ENCODE results near the gene EFNA5.
A peak's percentile ranks its signal among the peaks of the same experiment; 100 is the strongest.

DNA sequence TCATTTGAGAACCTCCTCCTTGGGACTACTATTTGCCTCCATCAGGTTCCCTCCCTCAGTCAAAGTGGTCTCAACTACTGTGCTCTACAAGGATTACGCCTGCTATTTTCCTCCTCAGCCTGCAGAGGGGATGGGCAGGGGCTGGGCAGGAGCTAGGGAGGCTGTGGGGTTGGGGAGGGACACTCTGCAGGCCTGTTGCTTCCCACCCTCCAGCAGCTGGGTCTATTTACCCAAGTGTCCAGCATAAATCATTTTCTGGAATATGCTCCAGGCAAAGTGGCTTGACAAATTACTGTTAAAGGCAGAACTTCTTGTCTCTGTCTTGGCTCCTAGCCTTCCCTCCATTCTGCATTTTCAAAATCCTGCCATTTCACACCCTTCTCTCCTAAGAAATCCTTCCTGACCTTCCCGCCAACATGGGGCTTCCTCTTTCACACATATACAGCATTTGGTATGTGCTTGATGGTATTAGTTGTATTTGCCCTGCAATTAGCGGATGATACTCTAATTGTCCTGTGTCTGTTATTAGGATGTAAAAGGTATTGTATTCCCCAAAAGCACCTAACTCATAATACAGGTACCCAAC lies 106.7 kb downstream of the EFNA5 start:
- TF ChIP-seq, protein P1, sequence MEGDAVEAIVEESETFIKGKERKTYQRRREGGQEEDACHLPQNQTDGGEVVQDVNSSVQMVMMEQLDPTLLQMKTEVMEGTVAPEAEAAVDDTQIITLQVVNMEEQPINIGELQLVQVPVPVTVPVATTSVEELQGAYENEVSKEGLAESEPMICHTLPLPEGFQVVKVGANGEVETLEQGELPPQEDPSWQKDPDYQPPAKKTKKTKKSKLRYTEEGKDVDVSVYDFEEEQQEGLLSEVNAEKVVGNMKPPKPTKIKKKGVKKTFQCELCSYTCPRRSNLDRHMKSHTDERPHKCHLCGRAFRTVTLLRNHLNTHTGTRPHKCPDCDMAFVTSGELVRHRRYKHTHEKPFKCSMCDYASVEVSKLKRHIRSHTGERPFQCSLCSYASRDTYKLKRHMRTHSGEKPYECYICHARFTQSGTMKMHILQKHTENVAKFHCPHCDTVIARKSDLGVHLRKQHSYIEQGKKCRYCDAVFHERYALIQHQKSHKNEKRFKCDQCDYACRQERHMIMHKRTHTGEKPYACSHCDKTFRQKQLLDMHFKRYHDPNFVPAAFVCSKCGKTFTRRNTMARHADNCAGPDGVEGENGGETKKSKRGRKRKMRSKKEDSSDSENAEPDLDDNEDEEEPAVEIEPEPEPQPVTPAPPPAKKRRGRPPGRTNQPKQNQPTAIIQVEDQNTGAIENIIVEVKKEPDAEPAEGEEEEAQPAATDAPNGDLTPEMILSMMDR (conservative IDR thresholded peaks at IDR 0.05; ENCODE audit: low read depth in 2 of 2): peak in 1 of 2 experiments; percentile 13; a peak in 2 of 4 replicates
- TF ChIP-seq EZH2 (IDR thresholded peaks at IDR 0.05; ENCODE audit: low read depth, unreplicated experiment) (no peak), CREB1 (CRISPR knock-in tag; IDR thresholded peaks at IDR 0.05; ENCODE audit: low read depth) (no peak), POLR2AphosphoS5 (IDR thresholded peaks at IDR 0.05; ENCODE audit: low read depth) (no peak), EZH2phosphoT487 (IDR thresholded peaks at IDR 0.05; ENCODE audit: unreplicated experiment) (no peak), JUNB (IDR thresholded peaks at IDR 0.05; ENCODE audit: unreplicated experiment) (no peak)
- TF ChIP-seq, protein P2, sequence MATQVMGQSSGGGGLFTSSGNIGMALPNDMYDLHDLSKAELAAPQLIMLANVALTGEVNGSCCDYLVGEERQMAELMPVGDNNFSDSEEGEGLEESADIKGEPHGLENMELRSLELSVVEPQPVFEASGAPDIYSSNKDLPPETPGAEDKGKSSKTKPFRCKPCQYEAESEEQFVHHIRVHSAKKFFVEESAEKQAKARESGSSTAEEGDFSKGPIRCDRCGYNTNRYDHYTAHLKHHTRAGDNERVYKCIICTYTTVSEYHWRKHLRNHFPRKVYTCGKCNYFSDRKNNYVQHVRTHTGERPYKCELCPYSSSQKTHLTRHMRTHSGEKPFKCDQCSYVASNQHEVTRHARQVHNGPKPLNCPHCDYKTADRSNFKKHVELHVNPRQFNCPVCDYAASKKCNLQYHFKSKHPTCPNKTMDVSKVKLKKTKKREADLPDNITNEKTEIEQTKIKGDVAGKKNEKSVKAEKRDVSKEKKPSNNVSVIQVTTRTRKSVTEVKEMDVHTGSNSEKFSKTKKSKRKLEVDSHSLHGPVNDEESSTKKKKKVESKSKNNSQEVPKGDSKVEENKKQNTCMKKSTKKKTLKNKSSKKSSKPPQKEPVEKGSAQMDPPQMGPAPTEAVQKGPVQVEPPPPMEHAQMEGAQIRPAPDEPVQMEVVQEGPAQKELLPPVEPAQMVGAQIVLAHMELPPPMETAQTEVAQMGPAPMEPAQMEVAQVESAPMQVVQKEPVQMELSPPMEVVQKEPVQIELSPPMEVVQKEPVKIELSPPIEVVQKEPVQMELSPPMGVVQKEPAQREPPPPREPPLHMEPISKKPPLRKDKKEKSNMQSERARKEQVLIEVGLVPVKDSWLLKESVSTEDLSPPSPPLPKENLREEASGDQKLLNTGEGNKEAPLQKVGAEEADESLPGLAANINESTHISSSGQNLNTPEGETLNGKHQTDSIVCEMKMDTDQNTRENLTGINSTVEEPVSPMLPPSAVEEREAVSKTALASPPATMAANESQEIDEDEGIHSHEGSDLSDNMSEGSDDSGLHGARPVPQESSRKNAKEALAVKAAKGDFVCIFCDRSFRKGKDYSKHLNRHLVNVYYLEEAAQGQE (IDR thresholded peaks at IDR 0.05; ENCODE audit: unreplicated experiment): no peak
- TF ChIP-seq, protein P3, sequence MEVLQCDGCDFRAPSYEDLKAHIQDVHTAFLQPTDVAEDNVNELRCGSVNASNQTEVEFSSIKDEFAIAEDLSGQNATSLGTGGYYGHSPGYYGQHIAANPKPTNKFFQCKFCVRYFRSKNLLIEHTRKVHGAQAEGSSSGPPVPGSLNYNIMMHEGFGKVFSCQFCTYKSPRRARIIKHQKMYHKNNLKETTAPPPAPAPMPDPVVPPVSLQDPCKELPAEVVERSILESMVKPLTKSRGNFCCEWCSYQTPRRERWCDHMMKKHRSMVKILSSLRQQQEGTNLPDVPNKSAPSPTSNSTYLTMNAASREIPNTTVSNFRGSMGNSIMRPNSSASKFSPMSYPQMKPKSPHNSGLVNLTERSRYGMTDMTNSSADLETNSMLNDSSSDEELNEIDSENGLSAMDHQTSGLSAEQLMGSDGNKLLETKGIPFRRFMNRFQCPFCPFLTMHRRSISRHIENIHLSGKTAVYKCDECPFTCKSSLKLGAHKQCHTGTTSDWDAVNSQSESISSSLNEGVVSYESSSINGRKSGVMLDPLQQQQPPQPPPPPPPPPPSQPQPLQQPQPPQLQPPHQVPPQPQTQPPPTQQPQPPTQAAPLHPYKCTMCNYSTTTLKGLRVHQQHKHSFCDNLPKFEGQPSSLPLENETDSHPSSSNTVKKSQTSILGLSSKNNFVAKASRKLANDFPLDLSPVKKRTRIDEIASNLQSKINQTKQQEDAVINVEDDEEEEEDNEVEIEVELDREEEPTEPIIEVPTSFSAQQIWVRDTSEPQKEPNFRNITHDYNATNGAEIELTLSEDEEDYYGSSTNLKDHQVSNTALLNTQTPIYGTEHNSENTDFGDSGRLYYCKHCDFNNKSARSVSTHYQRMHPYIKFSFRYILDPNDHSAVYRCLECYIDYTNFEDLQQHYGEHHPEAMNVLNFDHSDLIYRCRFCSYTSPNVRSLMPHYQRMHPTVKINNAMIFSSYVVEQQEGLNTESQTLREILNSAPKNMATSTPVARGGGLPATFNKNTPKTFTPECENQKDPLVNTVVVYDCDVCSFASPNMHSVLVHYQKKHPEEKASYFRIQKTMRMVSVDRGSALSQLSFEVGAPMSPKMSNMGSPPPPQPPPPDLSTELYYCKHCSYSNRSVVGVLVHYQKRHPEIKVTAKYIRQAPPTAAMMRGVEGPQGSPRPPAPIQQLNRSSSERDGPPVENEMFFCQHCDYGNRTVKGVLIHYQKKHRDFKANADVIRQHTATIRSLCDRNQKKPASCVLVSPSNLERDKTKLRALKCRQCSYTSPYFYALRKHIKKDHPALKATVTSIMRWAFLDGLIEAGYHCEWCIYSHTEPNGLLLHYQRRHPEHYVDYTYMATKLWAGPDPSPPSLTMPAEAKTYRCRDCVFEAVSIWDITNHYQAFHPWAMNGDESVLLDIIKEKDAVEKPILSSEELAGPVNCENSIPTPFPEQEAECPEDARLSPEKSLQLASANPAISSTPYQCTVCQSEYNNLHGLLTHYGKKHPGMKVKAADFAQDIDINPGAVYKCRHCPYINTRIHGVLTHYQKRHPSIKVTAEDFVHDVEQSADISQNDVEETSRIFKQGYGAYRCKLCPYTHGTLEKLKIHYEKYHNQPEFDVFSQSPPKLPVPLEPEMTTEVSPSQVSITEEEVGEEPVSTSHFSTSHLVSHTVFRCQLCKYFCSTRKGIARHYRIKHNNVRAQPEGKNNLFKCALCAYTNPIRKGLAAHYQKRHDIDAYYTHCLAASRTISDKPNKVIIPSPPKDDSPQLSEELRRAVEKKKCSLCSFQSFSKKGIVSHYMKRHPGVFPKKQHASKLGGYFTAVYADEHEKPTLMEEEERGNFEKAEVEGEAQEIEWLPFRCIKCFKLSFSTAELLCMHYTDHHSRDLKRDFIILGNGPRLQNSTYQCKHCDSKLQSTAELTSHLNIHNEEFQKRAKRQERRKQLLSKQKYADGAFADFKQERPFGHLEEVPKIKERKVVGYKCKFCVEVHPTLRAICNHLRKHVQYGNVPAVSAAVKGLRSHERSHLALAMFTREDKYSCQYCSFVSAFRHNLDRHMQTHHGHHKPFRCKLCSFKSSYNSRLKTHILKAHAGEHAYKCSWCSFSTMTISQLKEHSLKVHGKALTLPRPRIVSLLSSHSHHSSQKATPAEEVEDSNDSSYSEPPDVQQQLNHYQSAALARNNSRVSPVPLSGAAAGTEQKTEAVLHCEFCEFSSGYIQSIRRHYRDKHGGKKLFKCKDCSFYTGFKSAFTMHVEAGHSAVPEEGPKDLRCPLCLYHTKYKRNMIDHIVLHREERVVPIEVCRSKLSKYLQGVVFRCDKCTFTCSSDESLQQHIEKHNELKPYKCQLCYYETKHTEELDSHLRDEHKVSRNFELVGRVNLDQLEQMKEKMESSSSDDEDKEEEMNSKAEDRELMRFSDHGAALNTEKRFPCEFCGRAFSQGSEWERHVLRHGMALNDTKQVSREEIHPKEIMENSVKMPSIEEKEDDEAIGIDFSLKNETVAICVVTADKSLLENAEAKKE (CRISPR knock-in tag; IDR thresholded peaks at IDR 0.05): no peak
